Measurements from ENCODE around the gene CCT7. TPM values are rescaled to one million over a fixed set of nuclear protein-coding genes. Genes with fewer than 3 reads are reported as not detected.

The CCT7 gene
- total and polyA plus RNA-seq, 2 of the 8 experiments (the other 6 are each of a cell fraction or from before 2014, with no cell fraction given): 440 to 474 TPM

DNA sequence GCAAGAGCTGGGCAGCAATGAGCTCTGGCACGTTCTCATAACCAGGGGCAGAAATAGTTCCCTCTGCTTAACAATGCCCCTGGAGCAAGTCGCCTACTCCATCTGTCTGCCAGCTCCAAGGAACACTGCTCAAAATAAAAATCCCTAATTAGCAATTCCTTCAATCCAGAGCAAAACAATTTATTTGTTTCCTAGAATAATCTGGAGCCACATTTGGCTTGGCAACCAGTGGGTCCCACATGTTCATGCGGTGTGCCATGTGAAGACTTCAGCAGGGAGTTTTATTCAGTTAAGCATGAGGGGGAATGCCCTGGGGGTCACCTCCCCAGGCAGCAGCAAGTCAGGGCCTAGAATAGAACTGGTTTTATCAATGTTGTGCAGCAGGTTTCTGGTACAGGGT, 66.8 kb downstream of the CCT7 start:
- WGBS, 2 experiments (ENCODE audit: extremely low coverage in 1 of 2, insufficient coverage in 1 of 2, insufficient read length in 1 of 2, insufficient replicate concordance in 2 of 2, low coverage in 1 of 2, low lambda C conversion rate in 2 of 2, missing lambda C conversion rate in 1 of 2): 80% methylated on average over 3 of the region's 3 CpGs; no CpG with 5 or more reads in 1 of the 2 experiments
- Histone ChIP-seq H3K4me3 (ENCODE audit: extremely low read depth in 1 of 4, insufficient read depth in 2 of 4, low read depth in 3 of 4, low read length in 4 of 4) (no peak overlapping the region), H3K23ac (ENCODE audit: insufficient read length) (no peak overlapping the region), H3K4me1 (replicated peaks in 1 of 4; ENCODE audit: control insufficient read depth in 3 of 4, insufficient read depth in 4 of 4, low read length in 3 of 4) (no peaks in the 10 kb centered on the region), H3K79me1 (ENCODE audit: low read depth, low read length) (no peaks in the 10 kb centered on the region), H2BK12ac (ENCODE audit: low read depth, low read length) (no peak overlapping the region), H3K9me3 (ENCODE audit: insufficient read depth in 2 of 2, low read depth in 1 of 2, low read length in 1 of 2) (no peaks in the 10 kb centered on the region), H4K8ac (ENCODE audit: extremely low read depth, insufficient read depth, low read length) (no peak overlapping the region), H3K23me2 (ENCODE audit: low read depth, low read length) (no peaks in the 10 kb centered on the region), H3K56ac (replicated peaks; ENCODE audit: insufficient read length, low read depth, low read length) (no peak overlapping the region), H2BK120ac (replicated peaks; ENCODE audit: low read depth, low read length) (no peak overlapping the region), H2AFZ (ENCODE audit: low read length) (no peak overlapping the region), H4K91ac (replicated peaks; ENCODE audit: insufficient read length, low read length) (no peak overlapping the region), H3K36me3 (ENCODE audit: control insufficient read depth in 2 of 4, insufficient read depth in 4 of 4, low read length in 3 of 4) (no peaks in the 10 kb centered on the region), H3K79me2 (ENCODE audit: control insufficient read depth in 1 of 2, insufficient read depth in 2 of 2, low read length in 2 of 2) (no peaks in the 10 kb centered on the region), H3K27ac (ENCODE audit: low read depth, low read length) (no peak overlapping the region), H2AK5ac (ENCODE audit: low read depth, low read length) (no peak overlapping the region), H2BK5ac (ENCODE audit: low read depth, low read length) (no peak overlapping the region), H3K27me3 (replicated peaks in 1 of 4; ENCODE audit: control insufficient read depth in 3 of 4, extremely low read depth in 1 of 4, insufficient read depth in 3 of 4, low read length in 3 of 4) (peaks cover 0 to 7% (median 4%) of the 10 kb centered on the region in 4 experiments; a peak in 5 of 7 replicates), H4K20me1 (replicated peaks in 1 of 2; ENCODE audit: control insufficient read depth in 1 of 2, insufficient read depth in 2 of 2, low read length in 2 of 2) (no peaks in the 10 kb centered on the region), H4K5ac (ENCODE audit: insufficient read length, low read depth, low read length) (no peak overlapping the region), H2BK15ac (ENCODE audit: low read length) (no peak overlapping the region), H3K14ac (ENCODE audit: insufficient read length) (no peak overlapping the region), H3K4me2 (ENCODE audit: insufficient read depth in 1 of 2, low read depth in 2 of 2, low read length in 2 of 2) (no peak overlapping the region), H3K9ac (replicated peaks in 1 of 4; ENCODE audit: extremely low read depth in 1 of 4, low read depth in 3 of 4, low read length in 3 of 4) (no peak overlapping the region), H3K4ac (replicated peaks; ENCODE audit: insufficient read length, low read depth, low read length) (no peak overlapping the region), H2BK20ac (ENCODE audit: low read length) (no peak overlapping the region), H3K18ac (ENCODE audit: extremely low read depth, low read length) (no peak overlapping the region)
- no peak for DNase-seq (ENCODE audit: low read depth in 1 of 2, low spot score in 2 of 2)
- ChIA-PET POLR2A (ENCODE audit: partially characterized antibody) (no interaction called here), CTCF (ENCODE audit: partially characterized antibody) (no interaction called here)
- no peak for FAIRE-seq
- TF ChIP-seq KDM5A (IDR thresholded peaks at IDR 0.05; ENCODE audit: low read length) (no peak), CHD2 (IDR thresholded peaks at IDR 0.05; ENCODE audit: low read length) (no peak), SP4 (IDR thresholded peaks at IDR 0.05; ENCODE audit: low read length) (no peak), RXRA (IDR thresholded peaks at IDR 0.05; ENCODE audit: insufficient read depth, low read depth, low read length) (no peak), TAF7 (optimal IDR thresholded peaks at IDR 0.05; ENCODE audit: borderline replicate concordance, low read depth, low read length) (no peak), GTF2F1 (IDR thresholded peaks at IDR 0.05; ENCODE audit: borderline replicate concordance, low read depth, low read length) (no peak), ASH2L (IDR thresholded peaks at IDR 0.05; ENCODE audit: low read length) (no peak), POU5F1 (IDR thresholded peaks at IDR 0.05; ENCODE audit: low read depth, low read length) (no peak), HDAC6 (IDR thresholded peaks at IDR 0.05; ENCODE audit: low read depth, low read length) (no peak), SIX5 (IDR thresholded peaks at IDR 0.05; ENCODE audit: low read depth, low read length) (no peak), SP2 (IDR thresholded peaks at IDR 0.05; ENCODE audit: low read length) (no peak)
- TF ChIP-seq, protein P1, sequence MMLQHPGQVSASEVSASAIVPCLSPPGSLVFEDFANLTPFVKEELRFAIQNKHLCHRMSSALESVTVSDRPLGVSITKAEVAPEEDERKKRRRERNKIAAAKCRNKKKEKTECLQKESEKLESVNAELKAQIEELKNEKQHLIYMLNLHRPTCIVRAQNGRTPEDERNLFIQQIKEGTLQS (IDR thresholded peaks at IDR 0.05; ENCODE audit: insufficient read depth, low read depth, low read length): no peak
- TF ChIP-seq, protein P2, sequence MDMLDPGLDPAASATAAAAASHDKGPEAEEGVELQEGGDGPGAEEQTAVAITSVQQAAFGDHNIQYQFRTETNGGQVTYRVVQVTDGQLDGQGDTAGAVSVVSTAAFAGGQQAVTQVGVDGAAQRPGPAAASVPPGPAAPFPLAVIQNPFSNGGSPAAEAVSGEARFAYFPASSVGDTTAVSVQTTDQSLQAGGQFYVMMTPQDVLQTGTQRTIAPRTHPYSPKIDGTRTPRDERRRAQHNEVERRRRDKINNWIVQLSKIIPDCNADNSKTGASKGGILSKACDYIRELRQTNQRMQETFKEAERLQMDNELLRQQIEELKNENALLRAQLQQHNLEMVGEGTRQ (IDR thresholded peaks at IDR 0.05; ENCODE audit: low read length): no peak
- TF ChIP-seq, protein P3, sequence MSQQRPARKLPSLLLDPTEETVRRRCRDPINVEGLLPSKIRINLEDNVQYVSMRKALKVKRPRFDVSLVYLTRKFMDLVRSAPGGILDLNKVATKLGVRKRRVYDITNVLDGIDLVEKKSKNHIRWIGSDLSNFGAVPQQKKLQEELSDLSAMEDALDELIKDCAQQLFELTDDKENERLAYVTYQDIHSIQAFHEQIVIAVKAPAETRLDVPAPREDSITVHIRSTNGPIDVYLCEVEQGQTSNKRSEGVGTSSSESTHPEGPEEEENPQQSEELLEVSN (IDR thresholded peaks at IDR 0.05): no peak

Data from H1 (cell line).